GM12874 (cell line): ENCODE measurements around the gene C19orf33.

ENCODE experiments used
- TF ChIP-seq, protein P1 (sequence below): IDR thresholded peaks from 2 replicates; pipeline ENCODE4 v1.5.1; 2011; ENCODE audit warnings: low read depth, mild to moderate bottlenecking, control low read depth, low read length, moderate library complexity; ENCODE audit not compliant: insufficient read depth

C19orf33 gene

DNA sequence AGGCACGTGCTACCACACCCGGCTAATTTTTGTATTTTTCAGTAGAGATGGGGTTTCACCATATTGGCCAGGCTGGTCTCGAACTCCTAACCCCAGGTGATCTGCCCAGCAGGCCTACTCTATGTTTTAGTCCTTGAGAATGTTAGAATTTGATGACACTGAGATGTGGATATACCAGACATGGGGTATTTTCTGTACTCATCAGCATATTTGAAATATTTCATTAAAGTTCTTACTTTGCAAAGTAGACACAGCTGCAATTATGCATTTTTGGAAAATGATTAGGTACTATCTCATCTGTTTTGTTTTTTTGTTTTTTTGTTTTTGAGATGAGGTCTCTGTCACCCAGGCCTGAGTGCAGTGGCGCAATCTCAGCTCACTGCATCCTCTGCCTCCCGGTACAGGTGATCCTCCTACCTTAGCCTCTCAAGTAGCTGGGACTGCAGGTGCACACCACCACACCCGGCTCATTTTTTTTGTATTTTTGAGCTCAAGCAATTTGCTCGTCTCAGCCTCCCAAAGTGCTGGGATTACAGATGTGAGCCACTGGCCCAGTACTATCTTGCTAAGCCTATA, 27.0 kb upstream of the C19orf33 start:
- TF ChIP-seq, protein P1, sequence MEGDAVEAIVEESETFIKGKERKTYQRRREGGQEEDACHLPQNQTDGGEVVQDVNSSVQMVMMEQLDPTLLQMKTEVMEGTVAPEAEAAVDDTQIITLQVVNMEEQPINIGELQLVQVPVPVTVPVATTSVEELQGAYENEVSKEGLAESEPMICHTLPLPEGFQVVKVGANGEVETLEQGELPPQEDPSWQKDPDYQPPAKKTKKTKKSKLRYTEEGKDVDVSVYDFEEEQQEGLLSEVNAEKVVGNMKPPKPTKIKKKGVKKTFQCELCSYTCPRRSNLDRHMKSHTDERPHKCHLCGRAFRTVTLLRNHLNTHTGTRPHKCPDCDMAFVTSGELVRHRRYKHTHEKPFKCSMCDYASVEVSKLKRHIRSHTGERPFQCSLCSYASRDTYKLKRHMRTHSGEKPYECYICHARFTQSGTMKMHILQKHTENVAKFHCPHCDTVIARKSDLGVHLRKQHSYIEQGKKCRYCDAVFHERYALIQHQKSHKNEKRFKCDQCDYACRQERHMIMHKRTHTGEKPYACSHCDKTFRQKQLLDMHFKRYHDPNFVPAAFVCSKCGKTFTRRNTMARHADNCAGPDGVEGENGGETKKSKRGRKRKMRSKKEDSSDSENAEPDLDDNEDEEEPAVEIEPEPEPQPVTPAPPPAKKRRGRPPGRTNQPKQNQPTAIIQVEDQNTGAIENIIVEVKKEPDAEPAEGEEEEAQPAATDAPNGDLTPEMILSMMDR = no peak

GRCh38 chr19:38277549-38277948, 26.5 kb upstream of the C19orf33 start:
- TF ChIP-seq, protein P1 = no peak

DNA sequence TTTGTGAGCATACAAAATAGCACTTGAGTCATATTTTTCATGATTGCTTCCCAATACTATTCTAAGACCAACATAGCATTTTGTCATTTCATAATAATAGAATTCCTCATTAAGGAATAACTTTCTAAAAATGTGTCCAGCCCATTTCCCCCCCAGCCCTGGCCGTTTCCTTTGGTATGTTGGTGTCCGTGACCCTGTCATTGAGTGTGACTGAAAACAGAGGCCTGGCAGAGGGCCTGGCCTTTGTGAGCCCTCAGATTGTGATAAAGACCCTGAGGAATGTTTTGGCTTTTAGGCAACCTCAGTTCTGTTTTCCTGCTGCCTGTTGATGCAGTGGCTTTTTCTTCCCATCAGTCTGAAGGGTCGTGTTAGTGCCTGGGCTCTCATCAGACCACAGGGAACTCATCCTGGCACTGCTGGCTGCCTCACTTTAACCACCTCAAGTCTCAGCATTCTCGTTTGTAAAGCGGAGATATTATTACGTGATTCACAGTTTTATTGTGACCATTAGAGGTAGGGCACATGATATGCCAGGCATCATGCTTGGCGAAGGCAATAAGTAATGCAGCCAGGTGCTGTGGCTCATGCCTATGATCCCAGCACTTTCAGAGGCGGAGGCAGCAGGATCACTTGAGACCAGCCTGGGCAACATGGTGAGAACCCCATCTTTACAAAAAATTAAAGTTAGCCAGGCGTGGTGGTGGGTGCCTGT, 25.9 kb upstream of the C19orf33 start:
- TF ChIP-seq, protein P1 = no peak

DNA sequence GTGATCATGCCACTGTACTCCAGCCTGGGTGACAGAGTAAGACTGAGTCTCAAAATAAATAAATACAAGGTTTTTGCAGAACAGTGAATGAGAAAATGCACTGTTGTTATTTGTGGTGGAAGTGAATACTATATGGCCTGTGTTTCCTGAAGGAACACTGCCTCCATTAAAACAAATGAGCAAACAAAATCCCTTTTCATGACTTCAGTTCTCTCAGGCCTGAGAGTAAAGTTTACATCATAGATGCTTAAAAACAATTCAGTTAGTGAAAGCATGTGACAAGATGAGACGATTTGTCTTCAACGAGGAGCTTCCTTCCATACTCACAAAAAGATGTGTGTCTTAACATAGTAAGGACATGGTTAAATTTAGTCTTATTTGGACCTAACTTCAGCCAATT, 25.3 kb upstream of the C19orf33 start:
- TF ChIP-seq, protein P1 = no peak

GRCh38 chr19:38280030-38280921, 23.8 kb upstream of the C19orf33 start:
- TF ChIP-seq, protein P1 = no peak

DNA sequence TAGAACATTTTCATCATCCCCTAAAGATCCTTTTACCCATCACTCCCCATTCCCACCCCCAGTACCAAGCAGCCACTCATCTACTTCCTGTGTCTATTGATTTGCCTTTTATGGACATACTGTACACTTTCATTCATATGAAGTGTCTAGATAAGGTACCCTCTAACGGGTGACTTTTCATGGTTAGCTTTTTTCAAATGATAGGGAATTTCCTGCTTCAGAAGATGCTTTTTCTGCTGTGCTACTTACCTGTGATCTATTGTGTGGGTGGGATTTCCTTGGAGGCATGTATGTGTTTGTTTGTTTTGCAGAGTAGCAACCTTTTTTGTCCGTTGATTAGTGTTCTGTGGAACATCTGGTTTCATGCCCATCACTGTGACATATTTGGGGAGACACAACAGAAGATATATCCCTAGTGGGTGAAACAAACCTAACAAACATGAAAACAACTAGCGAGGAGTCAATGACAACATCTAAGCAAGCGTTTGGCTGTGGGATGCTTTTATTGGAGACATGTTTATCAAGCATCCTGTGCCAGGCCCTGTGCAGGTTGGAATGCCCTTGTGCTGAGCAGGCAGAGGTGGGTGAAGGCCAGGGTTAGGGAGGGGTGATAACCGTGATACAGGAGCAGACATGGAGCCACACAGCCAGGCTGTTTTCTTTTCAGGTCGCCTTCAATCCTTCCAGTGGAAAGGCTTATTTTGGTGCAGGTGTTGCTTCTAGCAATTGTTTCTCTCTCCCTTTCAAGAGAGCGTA, 22.1 kb upstream of the C19orf33 start:
- TF ChIP-seq, protein P1 = no peak

- TF ChIP-seq, protein P1 = no peak
Measured at GRCh38 chr19:38283271-38283670, 20.8 kb upstream of the C19orf33 start.
